ENCODE data around the gene RAB34. TPM values are rescaled to one million over a fixed set of nuclear protein-coding genes. Genes with fewer than 3 reads are reported as not detected.

RAB34 gene
- total RNA-seq, 1 experiment from 2014 or later: 176 TPM

GRCh38 chr17:28684963-28685362 is 32.7 kb downstream of the RAB34 start:
- peak; percentile 51 for DNase-seq (ENCODE audit: low read depth)

GRCh38 chr17:28682655-28683054 is 35.0 kb downstream of the RAB34 start:
- no peak for DNase-seq (ENCODE audit: low read depth)

GRCh38 chr17:28675980-28676379 is 41.7 kb downstream of the RAB34 start:
- no peak for DNase-seq (ENCODE audit: low read depth)

- DNase-seq (ENCODE audit: low read depth): no peak
Measured at GRCh38 chr17:28675490-28675889, 42.2 kb downstream of the RAB34 start.

- DNase-seq (ENCODE audit: low read depth): no peak
Measured at GRCh38 chr17:28669918-28670317, 47.8 kb downstream of the RAB34 start.

- no peak for DNase-seq (ENCODE audit: low read depth)
Measured at GRCh38 chr17:28667870-28668269, 49.8 kb downstream of the RAB34 start.

- no peak for DNase-seq (ENCODE audit: low read depth)
Measured at GRCh38 chr17:28665994-28666393, 51.7 kb downstream of the RAB34 start.

Other genes with a start within 250 kb of the RAB34 start
- not detected in 2 replicates for gene SLC13A2, start 244.2 kb downstream of the RAB34 start, total RNA-seq (2014; rRNA removed; shearing (Covaris generic))
- not detected in 2 replicates for gene FOXN1, start 211.5 kb downstream of the RAB34 start, total RNA-seq (2014; rRNA removed; shearing (Covaris generic))
- gene UNC119, start 165.2 kb downstream of the RAB34 start, total RNA-seq (2014; rRNA removed; shearing (Covaris generic)): 21.7 and 24.7 TPM in 2 replicates
- 55.5 and 58.8 TPM in 2 replicates for gene PIGS, start 146.3 kb downstream of the RAB34 start, total RNA-seq (2014; rRNA removed; shearing (Covaris generic))
- gene ALDOC, start 141.0 kb downstream of the RAB34 start, total RNA-seq (2014; rRNA removed; shearing (Covaris generic)): 64.2 and 96.5 TPM in 2 replicates
- 84.1 and 90.9 TPM in 2 replicates for gene SPAG5, start 118.8 kb downstream of the RAB34 start, total RNA-seq (2014; rRNA removed; shearing (Covaris generic))
- gene RSKR, start 103.7 kb downstream of the RAB34 start, total RNA-seq (2014; rRNA removed; shearing (Covaris generic)): 2.9 and 3.5 TPM in 2 replicates
- gene BLTP2, start 72.7 kb downstream of the RAB34 start, total RNA-seq (2014; rRNA removed; shearing (Covaris generic)): 58.4 and 72.6 TPM in 2 replicates
- 71.9 and 76.1 TPM in 2 replicates for gene SDF2, start 56.0 kb downstream of the RAB34 start, total RNA-seq (2014; rRNA removed; shearing (Covaris generic))
- 15.1 and 16.5 TPM in 2 replicates for gene SUPT6H, start 55.7 kb downstream of the RAB34 start, total RNA-seq (2014; rRNA removed; shearing (Covaris generic))
- gene PROCA1, start 6.0 kb downstream of the RAB34 start, total RNA-seq (2014; rRNA removed; shearing (Covaris generic)): 1.1 and 1.3 TPM in 2 replicates
- gene RPL23A, start 2.1 kb upstream of the RAB34 start, total RNA-seq (2014; rRNA removed; shearing (Covaris generic)): 632 and 764 TPM in 2 replicates
- 3.2 and 8.7 TPM in 2 replicates for gene TLCD1, start 8.4 kb upstream of the RAB34 start, total RNA-seq (2014; rRNA removed; shearing (Covaris generic))
- 0.24 and 0.68 TPM in 2 replicates for gene NEK8, start 10.9 kb upstream of the RAB34 start, total RNA-seq (2014; rRNA removed; shearing (Covaris generic))
- gene TRAF4, start 26.1 kb upstream of the RAB34 start, total RNA-seq (2014; rRNA removed; shearing (Covaris generic)): 21.2 and 25.5 TPM in 2 replicates
- 2.4 and 3.4 TPM in 2 replicates for gene FAM222B, start 124.9 kb upstream of the RAB34 start, total RNA-seq (2014; rRNA removed; shearing (Covaris generic))
- gene ERAL1, start 137.1 kb upstream of the RAB34 start, total RNA-seq (2014; rRNA removed; shearing (Covaris generic)): 29.8 and 29.9 TPM in 2 replicates
- 28.7 and 30.6 TPM in 2 replicates for gene FLOT2, start 179.9 kb upstream of the RAB34 start, total RNA-seq (2014; rRNA removed; shearing (Covaris generic))
- 5.4 and 6.0 TPM in 2 replicates for gene DHRS13, start 185.2 kb upstream of the RAB34 start, total RNA-seq (2014; rRNA removed; shearing (Covaris generic))
- gene PHF12, start 233.7 kb upstream of the RAB34 start, total RNA-seq (2014; rRNA removed; shearing (Covaris generic)): 9.2 and 18.0 TPM in 2 replicates